IMR-90 (cell line): ENCODE measurements around the gene NTPCR. TPM values are rescaled to one million over a fixed set of nuclear protein-coding genes. Genes with fewer than 3 reads are reported as not detected.

Experiments
- ATAC-seq: fragments of 200-7000 bp; cut with Tn5 transposase; 2 replicates; pipeline ENCODE4 v1.9.1; 2020; ENCODE audit warnings: low read depth, mild to moderate bottlenecking, moderate library complexity
- BruUV-seq: library from RNA; stranded (reverse); fragments of 400-500 nt; replicated peaks from 2 replicates; lab custom pipeline; 2021; lab: Mats Ljungman, UMichigan
- CTCF ChIA-PET: fragments of 300-600 bp; formaldehyde crosslinking; extraction: SDS; loops from one replicate; lab custom pipeline; 2021; ENCODE audit warnings: antibody characterized with exemption; lab: Yijun Ruan, JAX
- POLR2A ChIA-PET: fragments of 300-600 bp; sonication (Branson Sonifier 250); formaldehyde crosslinking; loops from one replicate; lab custom pipeline; 2022; ENCODE audit warnings: antibody characterized with exemption; ENCODE audit not compliant: unreplicated experiment; lab: Charles Lee
- DNase-seq: peaks from one replicate; pipeline ENCODE4 v3.0.0; 2013
- H2AFZ ChIP-seq: replicated peaks from 2 replicates; pipeline ENCODE3; 2013; ENCODE audit warnings: low read length, mild to moderate bottlenecking; ENCODE audit not compliant: poor library complexity
- H2AK5ac ChIP-seq: 2 replicates; pipeline ENCODE4 v1.6.1; 2013; ENCODE audit warnings: low read depth, low read length, inconsistent platforms
- H2AK9ac ChIP-seq: replicated peaks from 2 replicates; pipeline ENCODE3; 2013; ENCODE audit warnings: mild to moderate bottlenecking, low read depth, low read length, moderate library complexity; ENCODE audit not compliant: poor library complexity
- H2BK120ac ChIP-seq: 2 replicates; pipeline ENCODE4 v1.6.1; 2013; ENCODE audit warnings: low read depth, low read length, inconsistent platforms
- H2BK15ac ChIP-seq: 3 replicates; pipeline ENCODE4 v1.6.1; 2013; ENCODE audit warnings: low read depth, low read length, inconsistent platforms
- H2BK20ac ChIP-seq: 2 replicates; pipeline ENCODE4 v1.6.1; 2013; ENCODE audit warnings: low read depth, mild to moderate bottlenecking, inconsistent platforms, low read length, moderate library complexity
- H2BK5ac ChIP-seq: 2 replicates; pipeline ENCODE4 v1.6.1; 2013; ENCODE audit warnings: mild to moderate bottlenecking, low read depth, low read length, inconsistent platforms; ENCODE audit not compliant: poor library complexity, severe bottlenecking
- H3K14ac ChIP-seq: replicated peaks from 2 replicates; pipeline ENCODE4 v1.6.1; 2013; ENCODE audit warnings: low read depth, low read length, inconsistent platforms
- H3K18ac ChIP-seq: 2 replicates; pipeline ENCODE4 v1.6.1; 2013; ENCODE audit warnings: low read depth, low read length, control low read depth
- H3K23ac ChIP-seq: 2 replicates; pipeline ENCODE4 v1.6.1; 2013; ENCODE audit warnings: low read depth, low read length, inconsistent platforms
- H3K27ac ChIP-seq: 2 replicates; pipeline ENCODE4 v1.5.1; 2013; ENCODE audit warnings: mild to moderate bottlenecking, control low read depth, low read length; ENCODE audit not compliant: insufficient read depth
- H3K27me3 ChIP-seq: 2 replicates; pipeline ENCODE4 v1.6.1; 2013; ENCODE audit warnings: low read length; ENCODE audit not compliant: control insufficient read depth, insufficient read depth
- H3K36me3 ChIP-seq: 2 replicates; pipeline ENCODE4 v1.6.1; 2013; ENCODE audit warnings: low read length, mixed read lengths; ENCODE audit not compliant: control insufficient read depth, insufficient read depth
- H3K4ac ChIP-seq: 2 replicates; pipeline ENCODE4 v1.6.1; 2013; ENCODE audit warnings: low read depth, low read length, inconsistent platforms
- H3K4me1 ChIP-seq: 2 replicates; pipeline ENCODE4 v1.6.1; 2013; ENCODE audit warnings: low read length, mixed read lengths; ENCODE audit not compliant: control insufficient read depth, insufficient read depth
- H3K4me2 ChIP-seq: 2 replicates; pipeline ENCODE4 v1.6.1; 2013; ENCODE audit warnings: low read depth, mild to moderate bottlenecking, control low read depth, low read length, moderate library complexity
- H3K4me3 ChIP-seq: 2 replicates; pipeline ENCODE4 v1.5.1; 2013; ENCODE audit warnings: low read depth, mild to moderate bottlenecking, control low read depth, low read length, moderate library complexity; ENCODE audit not compliant: insufficient read depth
- H3K56ac ChIP-seq: 2 replicates; pipeline ENCODE4 v1.6.1; 2013; ENCODE audit warnings: low read length, inconsistent platforms; ENCODE audit not compliant: insufficient read depth; ENCODE audit errors: extremely low read depth
- H3K79me1 ChIP-seq, 2 experiments: 2 replicates each; pipeline ENCODE4 v1.6.1; 2013; ENCODE audit warnings: low read length in 2 of 2, inconsistent platforms in 1 of 2, low read depth in 1 of 2
- H3K9ac ChIP-seq: 2 replicates; pipeline ENCODE4 v1.6.1; 2013; ENCODE audit warnings: low read depth, low read length, control low read depth
- H3K9me1 ChIP-seq: 2 replicates; pipeline ENCODE4 v1.6.1; 2013; ENCODE audit warnings: low read length, inconsistent platforms; ENCODE audit not compliant: insufficient read depth
- H3K9me3 ChIP-seq: 2 replicates; pipeline ENCODE4 v1.6.1; 2013; ENCODE audit warnings: low read length; ENCODE audit not compliant: control insufficient read depth, insufficient read depth
- H4K20me1 ChIP-seq: 2 replicates; pipeline ENCODE4 v1.6.1; 2013; ENCODE audit warnings: low read length, inconsistent platforms; ENCODE audit not compliant: insufficient read depth
- H4K5ac ChIP-seq: 2 replicates; pipeline ENCODE4 v1.6.1; 2013; ENCODE audit warnings: mild to moderate bottlenecking, low read depth, low read length, control low read depth
- H4K8ac ChIP-seq, 2 experiments: 2 replicates each; pipeline ENCODE4 v1.6.1; 2013; ENCODE audit warnings: low read depth in 2 of 2, low read length in 2 of 2, control low read depth in 1 of 2, inconsistent platforms in 1 of 2
- H4K91ac ChIP-seq: 2 replicates; pipeline ENCODE4 v1.6.1; 2013; ENCODE audit warnings: low read depth, low read length, inconsistent platforms; ENCODE audit not compliant: insufficient read depth
- FOS ChIP-seq: fragments of 150-350 bp; IDR thresholded peaks from 2 replicates; pipeline ENCODE4 v1.6.1; 2016; ENCODE audit warnings: low read depth, low read length
- MAFK ChIP-seq: IDR thresholded peaks from 2 replicates; pipeline ENCODE4 v1.6.1; 2012; ENCODE audit warnings: low read depth, low read length, improper control_type of control experiment
- MAZ ChIP-seq: IDR thresholded peaks from 2 replicates; pipeline ENCODE4 v1.6.1; 2012; ENCODE audit warnings: low read depth, mild to moderate bottlenecking, low read length, improper control_type of control experiment, moderate library complexity, borderline replicate concordance
- MXI1 ChIP-seq: IDR thresholded peaks from 2 replicates; pipeline ENCODE4 v1.6.1; 2012; ENCODE audit warnings: low read depth, mild to moderate bottlenecking, low read length, moderate library complexity, borderline replicate concordance
- NFE2L2 ChIP-seq: fragments of 150-350 bp; IDR thresholded peaks from 2 replicates; pipeline ENCODE4 v1.6.1; 2016; ENCODE audit warnings: low read depth, mild to moderate bottlenecking, low read length
- POLR2A ChIP-seq: IDR thresholded peaks from 2 replicates; pipeline ENCODE4 v1.6.1; 2012; ENCODE audit warnings: mild to moderate bottlenecking, low read depth, low read length
- RCOR1 ChIP-seq: IDR thresholded peaks from 2 replicates; pipeline ENCODE4 v1.6.1; 2012; ENCODE audit warnings: mild to moderate bottlenecking, low read length, improper control_type of control experiment; ENCODE audit not compliant: insufficient replicate concordance
- WGBS, 2 experiments: methylation state at CpG; one replicate each; pipeline versions ENCODE4 v1.1.5 to v1.1.7; 2013; ENCODE audit warnings: missing lambda C conversion rate in 2 of 2; ENCODE audit not compliant: insufficient read length in 1 of 2; ENCODE audit errors: extremely low coverage in 2 of 2; 5-methylcytosine and 5-hydroxymethylcytosine counted together
- dilution Hi-C: fragments of 300-500 bp; cut with HindIII; formaldehyde crosslinking; loops from one replicate; pipeline ENCODE4 v1.14.3; 2018; ENCODE audit warnings: low sequenced_read_pairs; ENCODE audit not compliant: unreplicated experiment
- in situ Hi-C: fragments of 300-500 bp; cut with MboI; formaldehyde crosslinking; loops from 3 replicates; pipeline ENCODE4 v1.14.3; 2019; ENCODE audit warnings: low sequenced_read_pairs, inconsistent platforms, mixed read lengths
- intact Hi-C: fragments of 100-400 bp; cut with micrococcal nuclease; formaldehyde crosslinking; loops from 2 replicates; pipeline ENCODE4 v1.10.0; 2022
- polyA plus RNA-seq, 3 experiments: library from polyadenylated mRNA; depleted of rRNA; stranded (reverse); fragments of >200 nt; gene quantifications; 2 replicates each; pipeline ENCODE4 v1.2.3, GENCODE V29; 2012; ENCODE audit warnings: low replicate concordance in 1 of 3
- total RNA-seq: library from RNA; depleted of rRNA; stranded (reverse); fragments of >200 nt; gene quantifications from 2 replicates; pipeline ENCODE4 v1.2.3, GENCODE V29; 2012

Gene NTPCR
- total and polyA plus RNA-seq, 2 of the 4 experiments (the other 2 are of a cell fraction) = 13.3 to 16.5 TPM

DNA sequence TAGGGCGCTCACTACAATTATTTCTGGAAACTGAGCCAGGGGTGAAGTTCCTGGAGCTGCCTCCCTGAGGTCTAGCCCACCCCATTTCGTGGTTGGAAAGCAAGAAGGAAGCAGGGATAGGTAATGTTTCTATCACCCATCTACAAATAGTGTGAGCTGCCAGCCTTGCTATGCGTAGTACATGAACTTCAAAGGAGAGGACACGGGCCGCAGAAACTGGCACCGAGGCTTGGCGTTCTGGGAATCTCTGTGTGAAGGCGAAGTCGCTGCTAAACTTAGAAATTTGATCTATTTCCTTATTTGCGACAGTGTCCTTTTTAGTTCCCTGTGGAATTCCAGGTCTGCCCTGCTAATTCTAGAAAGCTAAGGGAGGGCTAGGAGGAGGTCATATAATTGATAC, 49.6 kb upstream of the NTPCR start:
- 100% methylated on average over 1 of the region's 10 CpGs; no CpG with 5 or more reads in 1 of the 2 experiments for WGBS, 2 experiments
- DNase-seq = no peak
- no peak overlapping the region for H4K5ac ChIP-seq
- H2BK120ac ChIP-seq = no peak overlapping the region
- H3K23ac ChIP-seq = no peak overlapping the region
- ChIA-PET POLR2A (no interaction called here), CTCF (interaction anchor here (1.3 kb wide), 1 partner anchor 12 kb away, joined by 3 read pairs; no protein-coding TSS in a partner anchor)
- no peak overlapping the region for H2AK5ac ChIP-seq
- no peaks in the 10 kb centered on the region for H3K9me1 ChIP-seq
- no peak overlapping the region for H2BK5ac ChIP-seq
- H3K9me3 ChIP-seq = 0 out of 2 replicates have a peak, but pooled peaks cover 2% of the 10 kb centered on the region
- H3K4ac ChIP-seq = no peak overlapping the region
- dilution Hi-C loops (no loop called here), in situ Hi-C loops (no loop called here), intact Hi-C loops (no loop called here)
- no peak overlapping the region for H3K4me3 ChIP-seq
- no peak overlapping the region for H3K56ac ChIP-seq
- H4K91ac ChIP-seq = no peak overlapping the region
- H3K14ac ChIP-seq = no peak overlapping the region
- H3K27me3 ChIP-seq = peaks cover 3% of the 10 kb centered on the region
- H2AFZ ChIP-seq = no peak overlapping the region
- no peak overlapping the region for H2AK9ac ChIP-seq
- no peak overlapping the region for H3K9ac ChIP-seq
- H4K8ac ChIP-seq = no peak overlapping the region
- H4K20me1 ChIP-seq = no peaks in the 10 kb centered on the region
- ATAC-seq = no peak
- no peak overlapping the region for H3K4me2 ChIP-seq
- no peaks in the 10 kb centered on the region for H3K79me1 ChIP-seq
- H2BK20ac ChIP-seq = no peak overlapping the region
- BruUV-seq = no TSS peak
- H2BK15ac ChIP-seq = no peak overlapping the region
- H3K4me1 ChIP-seq = peaks cover 5% of the 10 kb centered on the region; the same call in 1 of the 2 replicates
- TF ChIP-seq MAZ (no peak), POLR2A (no peak), NFE2L2 (no peak), FOS (no peak), MXI1 (no peak), MAFK (no peak), RCOR1 (no peak)
- no peaks in the 10 kb centered on the region for H3K36me3 ChIP-seq
- no peak overlapping the region for H3K18ac ChIP-seq
- no peak overlapping the region for H3K27ac ChIP-seq
